ENCODE data around the gene IFITM2.

GRCh38 chr11:304915-305843, 2.4 kb upstream of the IFITM2 start:
- TF ChIP-seq CTCF (optimal IDR thresholded peaks at IDR 0.05 in 1 of 3, IDR thresholded peaks at IDR 0.05 in 1 of 3, conservative IDR thresholded peaks at IDR 0.05 in 1 of 3; ENCODE audit: extremely low read depth in 1 of 3, insufficient read depth in 2 of 3, low read length in 3 of 3), result peak; percentile 60 to 68 (median 62)
- no peak for TF ChIP-seq EZH2 (IDR thresholded peaks at IDR 0.05; ENCODE audit: low read length)
